ENCODE data around the gene TASP1. TPM values are rescaled to one million over a fixed set of nuclear protein-coding genes. Genes with fewer than 3 reads are reported as not detected.

The TASP1 gene
- total RNA-seq, 1 donor from 2014 or later: 22.4 TPM

- no peaks in the 10 kb centered on the region for H3K27me3 Mint-ChIP-seq
- TF ChIP-seq, protein P1, sequence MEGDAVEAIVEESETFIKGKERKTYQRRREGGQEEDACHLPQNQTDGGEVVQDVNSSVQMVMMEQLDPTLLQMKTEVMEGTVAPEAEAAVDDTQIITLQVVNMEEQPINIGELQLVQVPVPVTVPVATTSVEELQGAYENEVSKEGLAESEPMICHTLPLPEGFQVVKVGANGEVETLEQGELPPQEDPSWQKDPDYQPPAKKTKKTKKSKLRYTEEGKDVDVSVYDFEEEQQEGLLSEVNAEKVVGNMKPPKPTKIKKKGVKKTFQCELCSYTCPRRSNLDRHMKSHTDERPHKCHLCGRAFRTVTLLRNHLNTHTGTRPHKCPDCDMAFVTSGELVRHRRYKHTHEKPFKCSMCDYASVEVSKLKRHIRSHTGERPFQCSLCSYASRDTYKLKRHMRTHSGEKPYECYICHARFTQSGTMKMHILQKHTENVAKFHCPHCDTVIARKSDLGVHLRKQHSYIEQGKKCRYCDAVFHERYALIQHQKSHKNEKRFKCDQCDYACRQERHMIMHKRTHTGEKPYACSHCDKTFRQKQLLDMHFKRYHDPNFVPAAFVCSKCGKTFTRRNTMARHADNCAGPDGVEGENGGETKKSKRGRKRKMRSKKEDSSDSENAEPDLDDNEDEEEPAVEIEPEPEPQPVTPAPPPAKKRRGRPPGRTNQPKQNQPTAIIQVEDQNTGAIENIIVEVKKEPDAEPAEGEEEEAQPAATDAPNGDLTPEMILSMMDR (IDR thresholded peaks at IDR 0.05; ENCODE audit: unreplicated experiment): no peak
- DNase-seq (ENCODE audit: low spot score, unreplicated experiment): no peak
- H3K4me3 Mint-ChIP-seq (ENCODE audit: low read depth): no peak overlapping the region
- H3K9me3 Mint-ChIP-seq (ENCODE audit: low read depth): no peaks in the 10 kb centered on the region
- H3K36me3 Mint-ChIP-seq (ENCODE audit: insufficient read depth): peaks cover 18% of the 10 kb centered on the region
- no peaks in the 10 kb centered on the region for H3K4me1 Mint-ChIP-seq (ENCODE audit: low read depth)
- H3K27ac Mint-ChIP-seq: no peak overlapping the region
Observed at GRCh38 chr20:13567663-13568062, 71.1 kb downstream of the TASP1 start.

- Mint-ChIP-seq H3K4me1 (ENCODE audit: low read depth) (no peaks in the 10 kb centered on the region), H3K36me3 (ENCODE audit: insufficient read depth) (peaks cover 25% of the 10 kb centered on the region), H3K27me3 (no peaks in the 10 kb centered on the region), H3K27ac (peak overlapping the region; percentile 10), H3K4me3 (ENCODE audit: low read depth) (no peak overlapping the region), H3K9me3 (ENCODE audit: low read depth) (no peaks in the 10 kb centered on the region)
- DNase-seq (ENCODE audit: low spot score, unreplicated experiment): no peak
- TF ChIP-seq, protein P1 (IDR thresholded peaks at IDR 0.05; ENCODE audit: unreplicated experiment): no peak
Observed at GRCh38 chr20:13563854-13564253, 74.9 kb downstream of the TASP1 start.

GRCh38 chr20:13554706-13555105, 84.0 kb downstream of the TASP1 start:
- H3K27ac Mint-ChIP-seq: no peak overlapping the region
- no peaks in the 10 kb centered on the region for H3K9me3 Mint-ChIP-seq (ENCODE audit: low read depth)
- H3K27me3 Mint-ChIP-seq: no peaks in the 10 kb centered on the region
- H3K4me1 Mint-ChIP-seq (ENCODE audit: low read depth): no peaks in the 10 kb centered on the region
- H3K4me3 Mint-ChIP-seq (ENCODE audit: low read depth): no peak overlapping the region
- H3K36me3 Mint-ChIP-seq (ENCODE audit: insufficient read depth): peaks cover 9% of the 10 kb centered on the region
- DNase-seq (ENCODE audit: low spot score, unreplicated experiment): no peak
- TF ChIP-seq, protein P1 (IDR thresholded peaks at IDR 0.05; ENCODE audit: unreplicated experiment): no peak

DNA sequence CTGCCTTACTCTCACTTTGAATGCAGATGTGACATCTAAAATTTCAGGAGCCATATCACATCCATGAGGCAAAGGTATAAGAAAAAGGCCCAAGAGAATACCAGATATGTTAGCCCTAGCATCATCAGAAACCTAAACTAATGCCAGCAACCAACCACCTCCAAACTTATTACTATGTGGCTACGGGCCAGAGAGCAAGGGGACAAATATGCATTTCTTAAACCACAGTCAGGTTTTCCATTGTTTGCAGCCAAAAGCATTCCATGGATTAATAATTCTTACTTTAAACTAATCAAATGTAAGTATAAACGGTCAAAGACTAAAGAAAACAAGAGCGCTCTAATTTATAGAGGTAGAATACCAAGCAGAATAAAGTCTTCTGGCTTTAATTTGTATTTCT, 84.7 kb downstream of the TASP1 start:
- H3K4me1 Mint-ChIP-seq (ENCODE audit: low read depth): no peaks in the 10 kb centered on the region
- H3K4me3 Mint-ChIP-seq (ENCODE audit: low read depth): no peak overlapping the region
- no peaks in the 10 kb centered on the region for H3K27me3 Mint-ChIP-seq
- H3K9me3 Mint-ChIP-seq (ENCODE audit: low read depth): no peaks in the 10 kb centered on the region
- peaks cover 7% of the 10 kb centered on the region for H3K36me3 Mint-ChIP-seq (ENCODE audit: insufficient read depth)
- TF ChIP-seq, protein P1 (IDR thresholded peaks at IDR 0.05; ENCODE audit: unreplicated experiment): no peak
- DNase-seq (ENCODE audit: low spot score, unreplicated experiment): no peak
- no peak overlapping the region for H3K27ac Mint-ChIP-seq

GRCh38 chr20:13552061-13552460, 86.7 kb downstream of the TASP1 start:
- Mint-ChIP-seq H3K36me3 (ENCODE audit: insufficient read depth) (peaks cover 6% of the 10 kb centered on the region), H3K9me3 (ENCODE audit: low read depth) (no peaks in the 10 kb centered on the region), H3K27me3 (no peaks in the 10 kb centered on the region), H3K4me3 (ENCODE audit: low read depth) (no peak overlapping the region), H3K27ac (no peak overlapping the region), H3K4me1 (ENCODE audit: low read depth) (peaks cover 11% of the 10 kb centered on the region)
- DNase-seq (ENCODE audit: low spot score, unreplicated experiment): no peak
- TF ChIP-seq, protein P1 (IDR thresholded peaks at IDR 0.05; ENCODE audit: unreplicated experiment): no peak

All from progenitor cell of endocrine pancreas (in vitro differentiated cells).